HG03095 (cell line): Measurements from ENCODE around the gene UGT1A6.

Experiments
- ATAC-seq: cut with Tn5 transposase; IDR thresholded peaks from one replicate; pipeline ENCODE4 v1.9.1; 2021; ENCODE audit warnings: moderate library complexity; ENCODE audit not compliant: unreplicated experiment

Gene UGT1A6

GRCh38 chr2:233817361-233817911 lies 124.7 kb downstream of the UGT1A6 start:
- ATAC-seq: no peak

GRCh38 chr2:233817995-233818638 lies 125.4 kb downstream of the UGT1A6 start:
- ATAC-seq: no peak

GRCh38 chr2:233818639-233819621 lies 126.2 kb downstream of the UGT1A6 start:
- ATAC-seq: no peak

- no peak for ATAC-seq
Observed at GRCh38 chr2:233819884-233820773, 127.4 kb downstream of the UGT1A6 start.

- ATAC-seq: no peak
Observed at GRCh38 chr2:233820774-233821105, 128.1 kb downstream of the UGT1A6 start.

- no peak for ATAC-seq
Observed at GRCh38 chr2:233821196-233821595, 128.5 kb downstream of the UGT1A6 start.

- no peak for ATAC-seq
Observed at GRCh38 chr2:233821709-233822100, 129.0 kb downstream of the UGT1A6 start.

- ATAC-seq: no peak
Observed at GRCh38 chr2:233822101-233822771, 129.5 kb downstream of the UGT1A6 start.
